K562 (cell line): Measurements from ENCODE around the gene CSDE1. TPM values are rescaled to one million over a fixed set of nuclear protein-coding genes. Genes with fewer than 3 reads are reported as not detected.

ENCODE experiments used
- ATAC-seq: fragments of 200-7000 bp; cut with Tn5 transposase; 3 replicates; pipeline ENCODE4 v1.9.1; 2020; ENCODE audit warnings: moderate library complexity
- BruUV-seq: library from RNA; stranded (reverse); fragments of 400-500 nt; replicated peaks from 2 replicates; lab custom pipeline; 2021; lab: Mats Ljungman, UMichigan
- CTCF ChIA-PET: fragments of 300-600 bp; formaldehyde crosslinking; extraction: SDS; loops from one replicate; lab custom pipeline; 2021; ENCODE audit warnings: low intra/inter-chr PET ratio; lab: Yijun Ruan, JAX
- POLR2A ChIA-PET: fragments of 300-600, 350-650 bp; sonication (Branson Sonifier 250); formaldehyde crosslinking; extraction: SDS; loops from one replicate; lab custom pipeline; 2021; ENCODE audit warnings: antibody characterized with exemption, inconsistent platforms; lab: Yijun Ruan, JAX
- DNase-seq, 4 experiments: peaks; one replicate each; pipeline versions ENCODE4 v3.0.0 to v3.0.0-alpha.2; 2011 to 2018; ENCODE audit warnings: low spot score in 3 of 4, mixed read lengths in 3 of 4; ENCODE audit errors: extremely low read depth in 1 of 4
- FAIRE-seq: peaks from 2 replicates; lab custom pipeline; 2011; peaks lifted over from hg19 to GRCh38; lab: Jason Lieb, UNC
- H2AFZ ChIP-seq: 2 replicates; pipeline ENCODE4 v1.6.0; 2011; ENCODE audit warnings: low read depth, low read length, control low read depth, inconsistent platforms
- H3K27ac ChIP-seq: fragments of 200-600 bp; 3 replicates; pipeline ENCODE4 v1.8.0; 2011; ENCODE audit warnings: low read depth, mild to moderate bottlenecking, control low read depth, inconsistent platforms, low read length, moderate library complexity, mixed read lengths; ENCODE audit errors: extremely low read depth
- H3K27me3 ChIP-seq, 2 experiments: fragments of 300-600 bp in 1 of 2; 2 replicates in 1 of 2; 3 replicates in 1 of 2; pipeline versions ENCODE4 v1.6.0 to v1.8.0; 2011; ENCODE audit warnings: inconsistent platforms in 2 of 2, low read length in 2 of 2, mild to moderate bottlenecking in 1 of 2, mixed read lengths in 1 of 2, moderate library complexity in 1 of 2; ENCODE audit not compliant: control insufficient read depth in 2 of 2, insufficient read depth in 2 of 2
- H3K36me3 ChIP-seq: fragments of 300-600 bp; 3 replicates; pipeline ENCODE4 v1.8.0; 2011; ENCODE audit warnings: mild to moderate bottlenecking, low read length, inconsistent platforms; ENCODE audit not compliant: control insufficient read depth, insufficient read depth
- H3K4me1 ChIP-seq, 2 experiments: fragments of 200-600 bp in 1 of 2; replicated peaks in 1 of 2; 2 replicates in 1 of 2; 3 replicates in 1 of 2; pipeline versions ENCODE4 v1.5.1 to v1.8.0; 2011; ENCODE audit warnings: inconsistent platforms in 2 of 2, low read length in 2 of 2, mild to moderate bottlenecking in 1 of 2, mixed read lengths in 1 of 2, moderate library complexity in 1 of 2; ENCODE audit not compliant: control insufficient read depth in 2 of 2, insufficient read depth in 2 of 2
- H3K4me2 ChIP-seq: 2 replicates; pipeline ENCODE4 v1.6.1; 2011; ENCODE audit warnings: low read length, control low read depth, inconsistent platforms, mixed read lengths; ENCODE audit not compliant: insufficient read depth
- H3K4me3 ChIP-seq: fragments of 200-600 bp; sonication (generic), shearing (Covaris generic); 2 replicates; pipeline ENCODE4 v1.5.1; 2016; ENCODE audit warnings: control low read depth, inconsistent platforms
- H3K79me2 ChIP-seq: fragments of 200-600 bp; 3 replicates; pipeline ENCODE4 v1.8.0; 2011; ENCODE audit warnings: low read length, inconsistent platforms; ENCODE audit not compliant: control insufficient read depth, insufficient read depth
- H3K9ac ChIP-seq, 2 experiments: 2 replicates each; pipeline versions ENCODE4 v1.6.0 to v1.6.1; 2011; ENCODE audit warnings: low read depth in 2 of 2, low read length in 2 of 2, control low read depth in 1 of 2, inconsistent platforms in 1 of 2, mild to moderate bottlenecking in 1 of 2, mixed read lengths in 1 of 2; ENCODE audit not compliant: insufficient read depth in 1 of 2
- H3K9me1 ChIP-seq: one replicate; pipeline ENCODE4 v1.6.0; 2011; ENCODE audit warnings: inconsistent platforms, mild to moderate bottlenecking, low read length, moderate library complexity; ENCODE audit not compliant: control insufficient read depth, insufficient read depth
- H3K9me3 ChIP-seq: replicated peaks from 2 replicates; pipeline ENCODE4 v1.5.1; 2011; ENCODE audit warnings: low read depth, low read length, inconsistent platforms; ENCODE audit not compliant: control insufficient read depth, insufficient read depth
- H4K20me1 ChIP-seq: replicated peaks from 2 replicates; pipeline ENCODE4 v1.6.1; 2011; ENCODE audit warnings: low read length, inconsistent platforms, mixed read lengths; ENCODE audit not compliant: control insufficient read depth, insufficient read depth
- ARID4B ChIP-seq: sonication (generic); formaldehyde crosslinking; IDR thresholded peaks from 2 replicates; pipeline ENCODE4 v1.8.0; 2022; ENCODE audit warnings: mild to moderate bottlenecking, missing genetic modification reagents
- CLOCK ChIP-seq: fragments of 250-450 bp; sonication (Bioruptor Pico); IDR thresholded peaks from 2 replicates; pipeline ENCODE4 v1.4.0; 2020; ENCODE audit warnings: mild to moderate bottlenecking, moderate library complexity, borderline replicate concordance
- E4F1 ChIP-seq: fragments of 250-450 bp; sonication (Bioruptor Pico); IDR thresholded peaks from 2 replicates; pipeline ENCODE4 v1.5.0; 2021; ENCODE audit warnings: mild to moderate bottlenecking, borderline replicate concordance
- HNRNPL ChIP-seq: fragments of 200-400 bp; formaldehyde crosslinking; IDR thresholded peaks from 2 replicates; pipeline ENCODE4 v1.6.1; 2017; ENCODE audit warnings: low read depth, mild to moderate bottlenecking, low read length
- JUN ChIP-seq, 2 experiments: sonication (generic) in 1 of 2; formaldehyde crosslinking in 1 of 2; IDR thresholded peaks; 2 replicates each; pipeline versions ENCODE4 v1.6.1 to v1.8.0; 2012 to 2022; ENCODE audit warnings: borderline replicate concordance in 2 of 2, mild to moderate bottlenecking in 2 of 2, improper control_type of control experiment in 1 of 2, low read depth in 1 of 2, low read length in 1 of 2, missing genetic modification reagents in 1 of 2
- MYNN ChIP-seq, 2 experiments: sonication (generic); formaldehyde crosslinking in 1 of 2; IDR thresholded peaks; 2 replicates each; pipeline versions ENCODE4 v1.5.0 to v1.6.1; 2016 to 2020; ENCODE audit warnings: antibody characterized with exemption in 1 of 2, missing genetic modification reagents in 1 of 2
- POLR2G ChIP-seq: fragments of 200-400 bp; formaldehyde crosslinking; IDR thresholded peaks from 2 replicates; pipeline ENCODE4 v1.6.1; 2017; ENCODE audit warnings: low read depth, mild to moderate bottlenecking, antibody characterized with exemption, low read length, moderate library complexity
- TCFL5 ChIP-seq: fragments of 250-450 bp; sonication (Bioruptor Pico); conservative IDR thresholded peaks from 2 replicates; pipeline ENCODE4 v1.6.1; 2021; ENCODE audit warnings: mild to moderate bottlenecking, moderate library complexity, matching md5 sums
- USF2 ChIP-seq: sonication (generic); formaldehyde crosslinking; IDR thresholded peaks from 2 replicates; pipeline ENCODE4 v1.5.0; 2020; ENCODE audit warnings: missing genetic modification reagents
- ZNF143 ChIP-seq: sonication (generic); formaldehyde crosslinking; IDR thresholded peaks from 2 replicates; pipeline ENCODE4 v1.9.0; 2022; ENCODE audit warnings: mild to moderate bottlenecking, missing genetic modification reagents
- ZNF347 ChIP-seq: fragments of 450-650 bp; formaldehyde crosslinking; IDR thresholded peaks from 2 replicates; pipeline ENCODE4 v1.4.0; 2020; ENCODE audit warnings: low read depth, mild to moderate bottlenecking, moderate library complexity
- WGBS: fragments of 100-300 bp; shearing (Covaris generic); methylation state at CpG from one replicate; pipeline ENCODE4 v1.1.6; 2016; ENCODE audit warnings: low coverage, mixed read lengths; ENCODE audit not compliant: insufficient coverage; ENCODE audit errors: missing lambda C conversion rate; 5-methylcytosine and 5-hydroxymethylcytosine counted together
- in situ Hi-C: fragments of 300-500 bp; cut with MboI; formaldehyde crosslinking; loops from 4 replicates; pipeline ENCODE4 v1.15.0; 2018; ENCODE audit warnings: inconsistent platforms, mixed read lengths
- intact Hi-C: fragments of 100-400 bp; cut with micrococcal nuclease; formaldehyde crosslinking; loops from 2 replicates; pipeline ENCODE4 v1.14.2; 2022
- polyA plus RNA-seq, 8 experiments: library from polyadenylated mRNA; depleted of rRNA in 4 of 8; stranded (reverse) in 5 of 8; unstranded in 3 of 8; fragments of >200 nt; fragmentation: Nextera tagmentation in 2 of 8; fragmentation: Illumina TruSeq in 1 of 8; extraction: Ambion mirVana in 2 of 8; extraction: Trizol in 1 of 8; gene quantifications; 2 replicates each; pipeline versions ENCODE4 v1.2.1 to v1.2.3, GENCODE V29; 2011 to 2014; ENCODE audit warnings: inconsistent platforms in 1 of 8, missing spikeins in 1 of 8
- total RNA-seq, 7 experiments: library from RNA; depleted of rRNA in 6 of 7; stranded (reverse); fragments of >200 nt in 6 of 7; fragmentation: Illumina TruSeq in 2 of 7; extraction: Trizol in 2 of 7; gene quantifications; 2 replicates each; pipeline versions ENCODE4 v1.2.1 to v1.2.3, GENCODE V29; 2011 to 2021; ENCODE audit warnings: low replicate concordance in 1 of 7

Gene CSDE1
- total and polyA plus RNA-seq, 9 of the 15 experiments (the other 6 are each of a cell fraction or from before 2014, with no cell fraction given): 174 to 538 (median 403) TPM

- CTCF ChIA-PET: no interaction called here
- ATAC-seq (no peak), FAIRE-seq (no peak), DNase-seq (no peak)
- WGBS: 4% methylated on average over 5 of the region's 5 CpGs
- BruUV-seq: no TSS peak
- Histone ChIP-seq H3K27ac (no peak overlapping the region), H3K4me1 (no peaks in the 10 kb centered on the region), H3K4me3 (no peak overlapping the region), H3K36me3 (no peaks in the 10 kb centered on the region), H3K4me2 (no peak overlapping the region), H3K9ac (no peak overlapping the region), H4K20me1 (no peaks in the 10 kb centered on the region), H3K9me1 (no peaks in the 10 kb centered on the region), H3K9me3 (no peaks in the 10 kb centered on the region), H3K79me2 (no peaks in the 10 kb centered on the region), H3K27me3 (peaks cover 10 to 17% of the 10 kb centered on the region in 2 experiments), H2AFZ (no peak overlapping the region)
- intact Hi-C loops: no loop called here
- in situ Hi-C loops: no loop called here
- POLR2A ChIA-PET: no interaction called here
- TF ChIP-seq MYNN (IDR thresholded peaks at IDR 0.05) (no peak), MYNN (CRISPR knock-in tag; IDR thresholded peaks at IDR 0.05) (no peak), POLR2G (no peak), USF2 (CRISPR knock-in tag) (no peak), TCFL5 (CRISPR knock-in tag) (no peak), HNRNPL (no peak), ZNF143 (CRISPR knock-in tag) (no peak), E4F1 (CRISPR knock-in tag) (no peak), JUN (IDR thresholded peaks at IDR 0.05; ENCODE audit: borderline replicate concordance, low read depth, low read length) (no peak), JUN (CRISPR knock-in tag; IDR thresholded peaks at IDR 0.05; ENCODE audit: borderline replicate concordance) (no peak), CLOCK (CRISPR knock-in tag) (no peak), ZNF347 (no peak), ARID4B (no peak)
Observed at GRCh38 chr1:114685851-114686250, 71.9 kb downstream of the CSDE1 start.
